CD14-positive monocyte (primary cell): ENCODE results near the gene LHX6. TPM values are rescaled to one million over a fixed set of nuclear protein-coding genes. Genes with fewer than 3 reads are reported as not detected.

Experiments used
- DNase-seq, 3 donors: peaks; one replicate each; pipeline ENCODE4 v3.0.0-alpha.2; 2011 to 2022
- H2AFZ ChIP-seq: 2 replicates; pipeline ENCODE4 v1.6.0; 2012; ENCODE audit warnings: mild to moderate bottlenecking, low read depth, low read length, inconsistent platforms; ENCODE audit not compliant: insufficient read depth, poor library complexity, severe bottlenecking
- H3K27ac ChIP-seq, 2 donors: 1 replicate in 1 of 2; 2 replicates in 1 of 2; pipeline ENCODE4 v1.5.1; 2012 to 2013; ENCODE audit warnings: low read length in 2 of 2, control low read depth in 1 of 2, inconsistent platforms in 1 of 2, low read depth in 1 of 2, mild to moderate bottlenecking in 1 of 2
- H3K27me3 ChIP-seq, 2 donors: one replicate each; pipeline versions ENCODE4 v1.6.0 to v1.6.1; 2011 to 2013; ENCODE audit warnings: low read length in 2 of 2; ENCODE audit not compliant: control insufficient read depth in 2 of 2, insufficient read depth in 2 of 2
- H3K36me3 ChIP-seq, 2 donors: replicated peaks in 1 of 2; 1 replicate in 1 of 2; 2 replicates in 1 of 2; pipeline versions ENCODE4 v1.5.1 to v1.6.1; 2012 to 2013; ENCODE audit warnings: low read length in 2 of 2, control low read depth in 1 of 2, inconsistent platforms in 1 of 2, mild to moderate bottlenecking in 1 of 2; ENCODE audit not compliant: insufficient read depth in 2 of 2, control insufficient read depth in 1 of 2
- H3K4me1 ChIP-seq, 2 donors: 1 replicate in 1 of 2; 2 replicates in 1 of 2; pipeline versions ENCODE4 v1.5.1 to v1.6.1; 2012 to 2013; ENCODE audit warnings: low read length in 2 of 2, control low read depth in 1 of 2, inconsistent platforms in 1 of 2, mild to moderate bottlenecking in 1 of 2, moderate library complexity in 1 of 2; ENCODE audit not compliant: insufficient read depth in 2 of 2, control insufficient read depth in 1 of 2
- H3K4me2 ChIP-seq: replicated peaks from 2 replicates; pipeline ENCODE3; 2012; ENCODE audit warnings: low read length, moderate library complexity, mild to moderate bottlenecking; ENCODE audit not compliant: poor library complexity, severe bottlenecking; ENCODE audit errors: extremely low read depth
- H3K4me3 ChIP-seq, 3 experiments: fragments of 200-600 bp in 1 of 3; sonication (generic) in 1 of 3; replicated peaks in 1 of 3; 1 replicate in 2 of 3; 2 replicates in 1 of 3; pipeline ENCODE4 v1.5.1; 2011 to 2013; ENCODE audit warnings: low read length in 3 of 3, mild to moderate bottlenecking in 3 of 3, control low read depth in 2 of 3, low read depth in 2 of 3, inconsistent platforms in 1 of 3, moderate library complexity in 1 of 3
- H3K79me2 ChIP-seq: 2 replicates; pipeline ENCODE4 v1.6.0; 2012; ENCODE audit warnings: mild to moderate bottlenecking, control low read depth, inconsistent platforms, low read length, moderate library complexity; ENCODE audit not compliant: insufficient read depth
- H3K9ac ChIP-seq: 2 replicates; pipeline ENCODE4 v1.6.0; 2017; ENCODE audit warnings: low read length, mild to moderate bottlenecking; ENCODE audit not compliant: insufficient read depth, poor library complexity, severe bottlenecking
- H3K9me3 ChIP-seq, 2 donors: replicated peaks in 1 of 2; 1 replicate in 1 of 2; 2 replicates in 1 of 2; pipeline versions ENCODE4 v1.5.1 to v1.6.1; 2012 to 2013; ENCODE audit warnings: low read length in 2 of 2, control low read depth in 1 of 2; ENCODE audit not compliant: control insufficient read depth in 1 of 2, insufficient read depth in 1 of 2
- H4K20me1 ChIP-seq: 2 replicates; pipeline ENCODE4 v1.6.0; 2012; ENCODE audit warnings: mild to moderate bottlenecking, low read length, control low read depth, moderate library complexity; ENCODE audit not compliant: insufficient read depth
- H3K27ac Mint-ChIP-seq, 7 donors: one replicate each; pipeline ENCODE4 v1.8.0; 2020; ENCODE audit warnings: mild to moderate bottlenecking in 7 of 7, mixed read lengths in 7 of 7, moderate library complexity in 6 of 7, inconsistent platforms in 2 of 7
- H3K27me3 Mint-ChIP-seq, 3 donors: one replicate each; pipeline ENCODE4 v1.8.0; 2021 to 2022; ENCODE audit warnings: low read depth in 3 of 3, mild to moderate bottlenecking in 3 of 3, mixed read lengths in 3 of 3, moderate library complexity in 3 of 3, inconsistent platforms in 1 of 3
- H3K36me3 Mint-ChIP-seq, 2 donors: one replicate each; pipeline ENCODE4 v1.8.0; 2020; ENCODE audit warnings: mixed read lengths in 2 of 2, inconsistent platforms in 1 of 2, mild to moderate bottlenecking in 1 of 2
- H3K4me1 Mint-ChIP-seq: one replicate; pipeline ENCODE4 v1.8.0; 2020; ENCODE audit warnings: mild to moderate bottlenecking, mixed read lengths
- H3K4me3 Mint-ChIP-seq, 2 donors: one replicate each; pipeline ENCODE4 v1.8.0; 2020; ENCODE audit warnings: mild to moderate bottlenecking in 2 of 2, mixed read lengths in 2 of 2, moderate library complexity in 1 of 2
- H3K9me3 Mint-ChIP-seq, 7 donors: one replicate each; pipeline ENCODE4 v1.8.0; 2020 to 2022; ENCODE audit warnings: mixed read lengths in 7 of 7, mild to moderate bottlenecking in 6 of 7, moderate library complexity in 6 of 7, inconsistent platforms in 2 of 7
- CTCF ChIP-seq: fragments of 200-600 bp; IDR thresholded peaks from one replicate; pipeline ENCODE4 v1.8.0; 2022; ENCODE audit warnings: antibody characterized with exemption, mild to moderate bottlenecking
- WGBS: methylation state at CpG from one replicate; pipeline ENCODE4 v1.1.5; 2013; ENCODE audit warnings: missing lambda C conversion rate; ENCODE audit not compliant: insufficient coverage; 5-methylcytosine and 5-hydroxymethylcytosine counted together
- intact Hi-C, 2 donors: fragments of 100-400 bp; cut with micrococcal nuclease; formaldehyde crosslinking; loops; one replicate each; pipeline versions ENCODE4 v1.15.0 to v1.15.1; 2023
- polyA plus RNA-seq, 3 donors: library from polyadenylated mRNA; depleted of rRNA in 1 of 3; unstranded in 2 of 3; stranded (reverse) in 1 of 3; fragments of 300-500 nt in 2 of 3; fragments of >200 nt in 1 of 3; fragmentation: Illumina TruSeq in 2 of 3; gene quantifications; 1 replicate in 2 of 3; 2 replicates in 1 of 3; pipeline ENCODE4 v1.2.3, GENCODE V29; 2012 to 2021

Gene LHX6
- polyA plus RNA-seq, 3 donors, result not detected

- Mint-ChIP-seq H3K36me3 (peaks cover 0 to 11% of the 10 kb centered on the region in 2 donors), H3K27ac (no peak overlapping the region), H3K27me3 (peaks cover 86 to 92% (median 88%) of the 10 kb centered on the region in 3 donors), H3K9me3 (peaks cover 0 to 27% (median 11%) of the 10 kb centered on the region in 7 donors), H3K4me1 (peaks cover 38% of the 10 kb centered on the region), H3K4me3 (peak overlapping the region in 1 of 2 donors; percentile 42)
- no peak for TF ChIP-seq CTCF
- Histone ChIP-seq H3K27ac (no peak overlapping the region), H3K4me3 (no peak overlapping the region), H3K4me1 (peaks cover 17 to 23% of the 10 kb centered on the region in 2 donors), H3K9me3 (peaks cover 0 to 50% of the 10 kb centered on the region in 2 donors), H3K9ac (no peak overlapping the region), H2AFZ (no peak overlapping the region), H3K36me3 (no peaks in the 10 kb centered on the region), H3K27me3 (peaks cover 61 to 86% of the 10 kb centered on the region in 2 donors), H4K20me1 (no peaks in the 10 kb centered on the region), H3K79me2 (no peaks in the 10 kb centered on the region), H3K4me2 (no peak overlapping the region)
- DNase-seq, result no peak
- intact Hi-C loops, result no loop called here
- WGBS, result no CpG with 5 or more reads among the region's 1 CpG
Observed at GRCh38 chr9:122215663-122216062, 13.1 kb downstream of the LHX6 start.

GRCh38 chr9:122214507-122214906 is 14.2 kb downstream of the LHX6 start:
- peaks cover 27% of the 10 kb centered on the region for H3K4me1 Mint-ChIP-seq

More at GRCh38 chr9:122214507-122214906, 14.2 kb downstream of the LHX6 start:
- H3K4me2 ChIP-seq, result peak overlapping the region; percentile 75
- H2AFZ ChIP-seq, result no peak overlapping the region
- no peak overlapping the region for H3K9ac ChIP-seq
- Mint-ChIP-seq H3K36me3 (peaks cover 0 to 7% of the 10 kb centered on the region in 2 donors), H3K27ac (no peak overlapping the region), H3K9me3 (peaks cover 0 to 19% (median 8%) of the 10 kb centered on the region in 7 donors), H3K4me3 (peak overlapping the region; percentile 37 to 74), H3K27me3 (peaks cover 76 to 80% (median 77%) of the 10 kb centered on the region in 3 donors)
- intact Hi-C loops, result no loop called here
- no peak for DNase-seq
- no peaks in the 10 kb centered on the region for H3K36me3 ChIP-seq
- H4K20me1 ChIP-seq, result no peaks in the 10 kb centered on the region
- H3K4me1 ChIP-seq, result peaks cover 14 to 19% of the 10 kb centered on the region in 2 donors
- H3K79me2 ChIP-seq, result no peaks in the 10 kb centered on the region
- H3K4me3 ChIP-seq, result peak overlapping the region in 1 of 3 experiments; percentile 66
- peaks cover 51 to 75% of the 10 kb centered on the region in 2 donors for H3K27me3 ChIP-seq
- H3K9me3 ChIP-seq, result peaks cover 0 to 39% of the 10 kb centered on the region in 2 donors
- no peak for TF ChIP-seq CTCF
- H3K27ac ChIP-seq, result no peak overlapping the region
- 96% methylated on average over 4 of the region's 9 CpGs for WGBS
